Measurements from ENCODE around the gene SCAF8.

Gene SCAF8

GRCh38 chr6:154839546-154839945 is 106.3 kb downstream of the SCAF8 start:
- DNase-seq, result no peak

GRCh38 chr6:154840363-154840762 is 107.1 kb downstream of the SCAF8 start:
- no peak for DNase-seq

- DNase-seq, result no peak
Measured at GRCh38 chr6:154841109-154841508, 107.9 kb downstream of the SCAF8 start.

GRCh38 chr6:154842833-154843232 is 109.6 kb downstream of the SCAF8 start:
- DNase-seq, result no peak

GRCh38 chr6:154847318-154847717 is 114.1 kb downstream of the SCAF8 start:
- DNase-seq, result no peak

GRCh38 chr6:154848580-154848979 is 115.4 kb downstream of the SCAF8 start:
- no peak for DNase-seq

- DNase-seq, result no peak
Measured at GRCh38 chr6:154849475-154849874, 116.3 kb downstream of the SCAF8 start.

GRCh38 chr6:154852687-154853086 is 119.5 kb downstream of the SCAF8 start:
- no peak for DNase-seq

- no peak for DNase-seq
Measured at GRCh38 chr6:154857529-154857928, 124.3 kb downstream of the SCAF8 start.

- no peak for DNase-seq
Measured at GRCh38 chr6:154861825-154862224, 128.6 kb downstream of the SCAF8 start.

GRCh38 chr6:154862536-154862935 is 129.3 kb downstream of the SCAF8 start:
- no peak for DNase-seq

- DNase-seq, result no peak
Measured at GRCh38 chr6:154864066-154864430, 130.8 kb downstream of the SCAF8 start.

- no peak for DNase-seq
Measured at GRCh38 chr6:154865291-154865690, 132.1 kb downstream of the SCAF8 start.

GRCh38 chr6:154868143-154868594 is 135.0 kb downstream of the SCAF8 start:
- DNase-seq, result peak in 1 of 14 donors; percentile 10

GRCh38 chr6:154872542-154873114 is 139.4 kb downstream of the SCAF8 start:
- DNase-seq, result no peak

- DNase-seq, result no peak
Measured at GRCh38 chr6:154873546-154873945, 140.3 kb downstream of the SCAF8 start.

- DNase-seq, result no peak
Measured at GRCh38 chr6:154874773-154875592, 141.8 kb downstream of the SCAF8 start.

GRCh38 chr6:154876486-154877280 is 143.5 kb downstream of the SCAF8 start:
- DNase-seq, result no peak

GRCh38 chr6:154878871-154879491 is 145.8 kb downstream of the SCAF8 start:
- DNase-seq, result no peak

- DNase-seq, result no peak
Measured at GRCh38 chr6:154882107-154882506, 148.9 kb downstream of the SCAF8 start.

All from C1 segment of cervical spinal cord (tissue), 14 donors.